KMS-11 (cell line): ENCODE data around the gene RANBP3.

Source experiments
- H2AFZ ChIP-seq: fragments of 200-600 bp; sonication (generic); 2 replicates; pipeline ENCODE4 v1.6.1; 2016; ENCODE audit warnings: antibody characterized with exemption, mixed run types, low read depth
- H3K27ac ChIP-seq: fragments of 200-600 bp; sonication (generic); 2 replicates; pipeline ENCODE4 v1.6.1; 2016; ENCODE audit warnings: mild to moderate bottlenecking, mixed run types
- H3K27me3 ChIP-seq: fragments of 200-600 bp; sonication (generic); 2 replicates; pipeline ENCODE4 v1.6.1; 2017; ENCODE audit warnings: mild to moderate bottlenecking, low read depth, mixed run types, moderate library complexity; ENCODE audit not compliant: insufficient read depth
- H3K36me3 ChIP-seq: fragments of 200-600 bp; sonication (generic); 2 replicates; pipeline ENCODE4 v1.6.1; 2017; ENCODE audit warnings: mild to moderate bottlenecking, mixed run types; ENCODE audit not compliant: insufficient read depth
- H3K4me1 ChIP-seq: fragments of 200-600 bp; sonication (generic); 2 replicates; pipeline ENCODE4 v1.6.1; 2016; ENCODE audit warnings: mild to moderate bottlenecking, low read depth, mixed run types; ENCODE audit not compliant: poor library complexity, severe bottlenecking
- H3K4me2 ChIP-seq: fragments of 200-600 bp; sonication (generic); 2 replicates; pipeline ENCODE4 v1.7.0; 2016; ENCODE audit warnings: mild to moderate bottlenecking, mixed run types
- H3K4me3 ChIP-seq: fragments of 200-600 bp; sonication (generic); IDR thresholded peaks from 2 replicates; pipeline ENCODE4 v1.6.1; 2017; ENCODE audit warnings: low read depth, low read length, mixed read lengths; ENCODE audit not compliant: insufficient read depth
- H3K79me2 ChIP-seq: fragments of 200-600 bp; sonication (generic); 2 replicates; pipeline ENCODE4 v1.6.1; 2016; ENCODE audit warnings: low read depth, mixed run types; ENCODE audit not compliant: insufficient read depth
- H3K9ac ChIP-seq: fragments of 200-600 bp; sonication (generic); 2 replicates; pipeline ENCODE4 v1.6.1; 2016; ENCODE audit warnings: mild to moderate bottlenecking, mixed run types
- H4K20me1 ChIP-seq: fragments of 200-600 bp; sonication (generic); 2 replicates; pipeline ENCODE4 v1.6.1; 2016; ENCODE audit warnings: mild to moderate bottlenecking, mixed run types; ENCODE audit not compliant: insufficient read depth
- TF ChIP-seq, protein P1 (sequence below): fragments of 200-600 bp; sonication (generic); conservative IDR thresholded peaks from 2 replicates; pipeline ENCODE4 v1.6.1; 2017; ENCODE audit warnings: low read depth, mild to moderate bottlenecking, antibody characterized with exemption, low read length, moderate library complexity, mixed read lengths

The RANBP3 gene

GRCh38 chr19:5959260-5960004 is 18.5 kb downstream of the RANBP3 start:
- Histone ChIP-seq H3K36me3 (no peaks in the 10 kb centered on the region), H4K20me1 (peaks cover 8% of the 10 kb centered on the region; the same call in 1 of the 2 replicates), H3K27me3 (no peaks in the 10 kb centered on the region), H3K4me2 (no peak overlapping the region), H3K4me3 (no peak overlapping the region), H3K4me1 (peaks cover 26% of the 10 kb centered on the region), H2AFZ (no peak overlapping the region), H3K27ac (no peak overlapping the region), H3K9ac (no peak overlapping the region), H3K79me2 (peaks cover 93% of the 10 kb centered on the region; the same call in 1 of the 2 replicates)
- TF ChIP-seq, protein P1, sequence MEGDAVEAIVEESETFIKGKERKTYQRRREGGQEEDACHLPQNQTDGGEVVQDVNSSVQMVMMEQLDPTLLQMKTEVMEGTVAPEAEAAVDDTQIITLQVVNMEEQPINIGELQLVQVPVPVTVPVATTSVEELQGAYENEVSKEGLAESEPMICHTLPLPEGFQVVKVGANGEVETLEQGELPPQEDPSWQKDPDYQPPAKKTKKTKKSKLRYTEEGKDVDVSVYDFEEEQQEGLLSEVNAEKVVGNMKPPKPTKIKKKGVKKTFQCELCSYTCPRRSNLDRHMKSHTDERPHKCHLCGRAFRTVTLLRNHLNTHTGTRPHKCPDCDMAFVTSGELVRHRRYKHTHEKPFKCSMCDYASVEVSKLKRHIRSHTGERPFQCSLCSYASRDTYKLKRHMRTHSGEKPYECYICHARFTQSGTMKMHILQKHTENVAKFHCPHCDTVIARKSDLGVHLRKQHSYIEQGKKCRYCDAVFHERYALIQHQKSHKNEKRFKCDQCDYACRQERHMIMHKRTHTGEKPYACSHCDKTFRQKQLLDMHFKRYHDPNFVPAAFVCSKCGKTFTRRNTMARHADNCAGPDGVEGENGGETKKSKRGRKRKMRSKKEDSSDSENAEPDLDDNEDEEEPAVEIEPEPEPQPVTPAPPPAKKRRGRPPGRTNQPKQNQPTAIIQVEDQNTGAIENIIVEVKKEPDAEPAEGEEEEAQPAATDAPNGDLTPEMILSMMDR = no peak

GRCh38 chr19:5958851-5959122 is 19.2 kb downstream of the RANBP3 start:
- TF ChIP-seq, protein P1 = no peak
- peaks cover 8% of the 10 kb centered on the region; the same call in 1 of the 2 replicates for H4K20me1 ChIP-seq

DNA sequence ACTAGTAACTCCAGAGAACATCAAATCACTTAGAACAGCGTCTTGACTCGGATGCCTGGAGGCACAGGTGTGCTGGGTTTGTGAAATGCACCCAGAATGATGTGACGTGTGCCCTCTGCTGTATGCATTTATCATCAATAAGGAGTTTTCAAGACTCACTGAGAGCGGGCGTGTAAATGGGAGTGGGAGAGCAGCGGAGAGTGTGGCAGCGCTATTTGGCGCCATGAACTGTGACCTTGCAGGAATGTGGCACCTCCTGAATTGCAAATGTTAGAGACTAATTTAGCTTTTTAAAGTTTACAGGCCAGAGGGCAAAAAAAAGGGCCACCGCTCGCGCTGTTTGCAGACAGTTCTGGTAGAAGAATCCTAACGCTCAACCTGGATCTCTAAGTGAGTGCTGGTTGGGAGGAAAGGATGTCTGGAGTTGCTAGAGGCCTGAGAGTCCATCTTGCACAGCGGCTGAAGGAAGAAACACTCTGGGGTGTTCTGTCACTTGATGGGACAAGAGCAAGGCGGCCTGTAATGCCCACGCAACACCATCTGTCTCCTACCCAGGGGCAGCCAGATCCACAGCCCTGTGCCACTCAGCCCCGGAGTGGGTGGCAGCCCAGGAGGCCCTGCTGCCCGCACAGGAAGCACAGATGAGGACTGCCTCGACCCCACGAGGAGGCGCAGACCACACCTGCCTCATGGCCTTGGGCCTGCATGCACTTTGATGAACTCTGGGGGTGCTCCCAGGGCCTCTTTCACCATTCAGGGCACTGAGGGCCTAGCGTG is 19.7 kb downstream of the RANBP3 start:
- no peaks in the 10 kb centered on the region for H3K27me3 ChIP-seq
- TF ChIP-seq, protein P1 = no peak
- H3K79me2 ChIP-seq = peaks cover 93% of the 10 kb centered on the region
- H3K4me1 ChIP-seq = peaks cover 37% of the 10 kb centered on the region
- no peak overlapping the region for H3K4me3 ChIP-seq
- H2AFZ ChIP-seq = no peak overlapping the region
- H3K27ac ChIP-seq = no peak overlapping the region
- H3K4me2 ChIP-seq = no peak overlapping the region
- no peaks in the 10 kb centered on the region for H3K36me3 ChIP-seq
- no peak overlapping the region for H3K9ac ChIP-seq
- peaks cover 8% of the 10 kb centered on the region; the same call in 1 of the 2 replicates for H4K20me1 ChIP-seq

More at GRCh38 chr19:5958851-5959122, 19.2 kb downstream of the RANBP3 start:
- Histone ChIP-seq H3K27me3 (no peaks in the 10 kb centered on the region), H2AFZ (no peak overlapping the region), H3K9ac (no peak overlapping the region), H3K4me3 (no peak overlapping the region), H3K79me2 (peaks cover 93% of the 10 kb centered on the region; the same call in 1 of the 2 replicates), H3K36me3 (no peaks in the 10 kb centered on the region), H3K4me1 (peaks cover 32% of the 10 kb centered on the region), H3K27ac (no peak overlapping the region), H3K4me2 (no peak overlapping the region)

- Histone ChIP-seq H3K36me3 (no peaks in the 10 kb centered on the region), H2AFZ (no peak overlapping the region), H4K20me1 (peaks cover 8% of the 10 kb centered on the region; the same call in 1 of the 2 replicates), H3K27me3 (no peaks in the 10 kb centered on the region), H3K4me1 (peaks cover 43% of the 10 kb centered on the region), H3K4me3 (no peak overlapping the region), H3K4me2 (no peak overlapping the region), H3K79me2 (peaks cover 93% of the 10 kb centered on the region), H3K27ac (no peak overlapping the region), H3K9ac (no peak overlapping the region)
- TF ChIP-seq, protein P1 = no peak
Measured at GRCh38 chr19:5957170-5957569, 20.8 kb downstream of the RANBP3 start.
